DLD1 (cell line): Measurements from ENCODE around the gene FAU.

Experiments
- in situ Hi-C: cut with HindIII; loops from 2 replicates; pipeline ENCODE4 v1.10.0; 2017; ENCODE audit warnings: low sequenced_read_pairs

Gene FAU

GRCh38 chr11:65083834-65084597 is 37.9 kb downstream of the FAU start, which contains the start of the genes CDCA5 and ZFPL1:
CDCA5 (minus strand) TSS chr11:65084040; CDS start chr11:65083978, 62 bp downstream.
ZFPL1 (plus strand) TSS chr11:65084222; CDS start chr11:65084699, 477 bp downstream.
- in situ Hi-C loops = no loop called here

GRCh38 chr11:65083134-65083833 is 38.6 kb downstream of the FAU start:
- in situ Hi-C loops = no loop called here

DNA sequence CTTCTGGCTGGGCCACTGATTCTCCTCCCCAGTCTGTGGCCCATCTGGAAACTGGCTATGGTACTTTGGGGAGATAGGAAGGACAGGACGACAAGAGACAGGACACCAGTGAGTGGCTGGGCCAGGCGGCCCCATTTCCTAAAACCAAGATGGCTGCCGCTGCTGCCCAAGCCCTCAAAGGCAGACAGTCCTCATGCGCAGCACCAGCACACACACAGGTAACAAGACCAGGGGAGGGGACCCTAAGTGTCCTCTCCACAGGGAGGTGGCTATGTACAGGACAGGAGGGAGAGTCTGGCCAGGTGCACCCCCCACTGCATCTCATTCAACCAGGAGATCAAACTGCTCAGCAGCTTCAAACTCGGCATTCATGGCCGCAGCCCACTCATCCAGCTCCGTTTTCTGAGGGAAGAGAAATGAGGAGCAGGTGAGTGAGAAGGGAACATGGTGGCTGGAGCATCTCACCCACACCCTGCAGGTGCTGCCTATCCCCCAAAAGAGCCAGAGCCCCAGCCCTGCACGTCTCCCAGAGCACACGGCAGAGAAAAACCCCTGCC is 43.1 kb downstream of the FAU start:
- in situ Hi-C loops = no loop called here

- in situ Hi-C loops = no loop called here
Measured at GRCh38 chr11:65078151-65078550, 43.8 kb downstream of the FAU start.

- in situ Hi-C loops = no loop called here
Measured at GRCh38 chr11:65077451-65077850, 44.5 kb downstream of the FAU start.

GRCh38 chr11:65072631-65072966 is 49.3 kb downstream of the FAU start:
- in situ Hi-C loops = no loop called here

GRCh38 chr11:65071907-65072630 is 49.9 kb downstream of the FAU start:
- in situ Hi-C loops = no loop called here
